Measurements from ENCODE around the gene USP47.

USP47 gene

DNA sequence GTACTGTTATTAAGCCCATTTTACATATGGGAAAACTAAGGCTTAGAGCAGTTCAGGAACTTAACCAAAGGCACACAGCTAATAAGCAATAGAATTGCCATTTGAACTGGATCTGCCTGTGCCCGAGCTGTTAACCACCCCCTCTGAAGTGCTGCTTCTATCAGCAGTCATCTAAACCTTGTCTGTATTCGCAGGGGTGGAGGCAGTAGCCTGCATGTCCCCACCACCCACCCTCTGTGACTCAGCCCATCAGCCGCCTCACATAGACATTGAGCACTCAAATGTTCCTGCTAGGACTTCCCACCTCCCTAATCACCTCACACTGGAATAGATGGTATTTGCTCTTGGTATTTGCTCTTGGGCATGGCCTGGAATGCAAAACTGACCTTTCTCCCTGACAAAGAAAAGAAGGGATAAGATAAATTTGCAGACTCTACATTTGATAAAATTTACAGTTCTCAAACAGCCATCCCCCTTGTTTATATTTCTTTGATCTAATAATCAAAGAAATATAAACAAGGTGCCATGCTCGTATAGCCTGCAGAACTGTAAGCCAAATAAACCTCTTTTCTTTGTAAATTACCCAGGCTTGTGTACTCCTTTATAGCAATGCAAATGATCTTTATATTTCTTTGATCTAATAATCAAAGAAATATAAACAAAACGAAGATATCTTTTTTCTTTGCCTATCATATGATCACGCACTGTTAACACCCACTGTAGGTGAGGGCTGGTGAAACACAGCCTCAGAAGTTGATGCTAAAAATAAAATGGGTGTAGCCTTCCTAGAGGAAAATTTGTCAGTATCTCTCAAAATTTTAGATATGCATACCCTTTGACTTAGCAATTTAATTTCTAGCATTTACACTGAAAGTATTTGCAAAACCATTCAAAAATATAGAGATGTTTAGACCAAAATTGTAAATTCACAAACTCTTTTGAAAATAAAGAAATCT is 150.8 kb downstream of the USP47 start:
- DNase-seq (ENCODE audit: insufficient read length, low spot score) (no peak), FAIRE-seq (no peak)
- TF ChIP-seq POU2F2 (IDR thresholded peaks at IDR 0.05; ENCODE audit: low read depth, low read length) = no peak
- TF ChIP-seq SPI1 (IDR thresholded peaks at IDR 0.05; ENCODE audit: low read depth, low read length) = no peak
- TF ChIP-seq PAX5 (IDR thresholded peaks at IDR 0.05; ENCODE audit: insufficient read depth, low read length, severe bottlenecking) = no peak
- TF ChIP-seq POLR2A (IDR thresholded peaks at IDR 0.05; ENCODE audit: low read depth, low read length) = no peak
- no peak for TF ChIP-seq TAF1 (IDR thresholded peaks at IDR 0.05; ENCODE audit: low read depth, low read length)
- TF ChIP-seq POLR2AphosphoS5 (IDR thresholded peaks at IDR 0.05; ENCODE audit: low read depth, low read length) = no peak

DNA sequence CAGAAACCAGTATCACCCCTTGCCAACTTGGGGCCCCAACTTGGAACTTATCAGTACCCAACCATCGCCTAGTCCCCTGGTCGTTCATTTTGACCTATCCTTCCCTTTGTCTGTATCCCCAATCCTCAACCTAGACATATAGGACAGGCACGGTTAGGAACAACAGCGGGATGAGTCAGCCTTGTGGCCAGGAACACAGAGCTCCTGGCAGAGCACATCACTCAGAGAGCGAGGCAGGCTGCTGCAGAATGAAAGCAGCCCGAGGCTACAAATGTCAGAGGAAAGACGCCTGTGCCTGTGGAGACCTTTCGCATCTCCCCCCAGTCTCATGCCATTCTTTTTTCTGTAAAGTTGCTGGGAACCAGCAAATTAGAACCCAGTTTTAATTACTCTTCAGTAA is 152.1 kb downstream of the USP47 start:
- TF ChIP-seq TAF1 (IDR thresholded peaks at IDR 0.05; ENCODE audit: low read depth, low read length) (no peak), PAX5 (IDR thresholded peaks at IDR 0.05; ENCODE audit: insufficient read depth, low read length, severe bottlenecking) (no peak), POU2F2 (IDR thresholded peaks at IDR 0.05; ENCODE audit: low read depth, low read length) (no peak), POLR2A (IDR thresholded peaks at IDR 0.05; ENCODE audit: low read depth, low read length) (no peak), POLR2AphosphoS5 (IDR thresholded peaks at IDR 0.05; ENCODE audit: low read depth, low read length) (no peak), SPI1 (IDR thresholded peaks at IDR 0.05; ENCODE audit: low read depth, low read length) (no peak)
- FAIRE-seq (no peak), DNase-seq (ENCODE audit: insufficient read length, low spot score) (no peak)

DNA sequence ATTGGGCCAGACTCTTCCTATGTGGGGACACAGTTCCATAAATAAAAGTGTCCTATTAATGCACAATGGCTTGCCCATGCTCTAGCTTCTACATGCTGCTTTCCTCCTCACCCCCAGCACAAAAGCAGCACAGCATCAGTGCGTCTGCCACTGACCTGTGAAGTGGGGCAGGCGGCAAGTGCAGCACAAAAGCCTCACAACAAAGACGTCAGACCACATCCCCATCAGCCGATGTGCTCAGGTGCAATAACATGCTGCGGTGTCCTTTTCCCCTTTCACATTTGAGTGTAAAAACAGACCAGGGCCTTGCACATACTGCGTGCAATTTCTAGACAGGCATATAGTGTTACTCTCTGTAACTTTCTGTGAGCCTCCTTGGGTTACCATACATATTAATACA is 153.8 kb downstream of the USP47 start:
- DNase-seq (ENCODE audit: insufficient read length, low spot score) (no peak), FAIRE-seq (no peak)
- TF ChIP-seq PAX5 (IDR thresholded peaks at IDR 0.05; ENCODE audit: insufficient read depth, low read length, severe bottlenecking) (no peak), POLR2AphosphoS5 (IDR thresholded peaks at IDR 0.05; ENCODE audit: low read depth, low read length) (no peak), POU2F2 (IDR thresholded peaks at IDR 0.05; ENCODE audit: low read depth, low read length) (no peak), SPI1 (IDR thresholded peaks at IDR 0.05; ENCODE audit: low read depth, low read length) (no peak), TAF1 (IDR thresholded peaks at IDR 0.05; ENCODE audit: low read depth, low read length) (no peak), POLR2A (IDR thresholded peaks at IDR 0.05; ENCODE audit: low read depth, low read length) (no peak)

DNA sequence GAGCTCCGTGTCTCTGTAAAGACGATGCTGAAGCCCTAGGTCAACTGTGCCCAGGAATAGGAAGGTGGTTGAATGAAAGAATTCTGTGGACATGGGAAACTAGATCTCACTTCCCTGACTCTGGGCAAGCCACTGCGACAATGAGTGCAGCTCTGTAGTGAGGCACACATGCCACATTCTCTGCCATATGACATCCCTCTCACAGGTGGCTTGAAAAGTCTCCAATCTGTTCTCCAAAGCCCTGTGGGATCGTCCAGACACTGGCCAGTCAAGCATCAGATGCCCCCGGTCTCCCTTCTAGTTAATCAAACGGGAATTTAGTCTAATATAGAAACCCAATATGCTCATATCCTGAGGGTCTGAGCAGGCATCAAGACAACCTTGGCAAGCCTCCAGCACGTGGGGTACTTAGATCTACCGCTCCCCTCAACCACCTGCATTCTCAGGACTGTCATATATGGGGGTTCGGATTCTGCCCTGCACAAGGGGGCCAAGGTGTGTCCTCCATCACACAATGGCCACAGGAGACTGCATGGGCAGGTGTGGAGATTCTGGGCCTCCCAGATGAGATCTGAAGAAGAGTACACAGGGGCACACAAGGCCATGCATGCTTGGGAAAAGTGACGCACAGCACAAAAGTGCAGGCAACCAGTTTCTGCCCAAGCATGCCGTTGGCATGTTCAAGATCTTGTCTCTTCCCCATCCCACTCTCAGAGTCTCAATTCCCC is 154.7 kb downstream of the USP47 start:
- no peak for DNase-seq (ENCODE audit: insufficient read length, low spot score)
- no peak for FAIRE-seq
- TF ChIP-seq POLR2AphosphoS5 (IDR thresholded peaks at IDR 0.05; ENCODE audit: low read depth, low read length) (no peak), SPI1 (IDR thresholded peaks at IDR 0.05; ENCODE audit: low read depth, low read length) (no peak), POLR2A (IDR thresholded peaks at IDR 0.05; ENCODE audit: low read depth, low read length) (no peak), TAF1 (IDR thresholded peaks at IDR 0.05; ENCODE audit: low read depth, low read length) (no peak), POU2F2 (IDR thresholded peaks at IDR 0.05; ENCODE audit: low read depth, low read length) (no peak), PAX5 (IDR thresholded peaks at IDR 0.05; ENCODE audit: insufficient read depth, low read length, severe bottlenecking) (no peak)

DNA sequence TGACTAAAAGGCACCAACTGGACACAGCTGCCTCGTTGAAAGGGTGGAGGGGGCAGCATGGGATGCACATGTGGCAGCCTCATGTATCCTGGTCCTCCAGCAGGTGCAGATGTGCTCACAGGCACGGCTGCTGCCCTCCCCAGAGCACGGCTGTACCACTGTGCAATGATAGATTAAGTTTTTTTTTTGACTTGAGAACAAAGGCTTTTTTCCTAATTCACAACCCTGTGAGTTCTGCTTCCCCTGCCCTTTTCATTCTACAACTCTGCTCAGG is 155.2 kb downstream of the USP47 start:
- no peak for TF ChIP-seq PAX5 (IDR thresholded peaks at IDR 0.05; ENCODE audit: insufficient read depth, low read length, severe bottlenecking)
- no peak for TF ChIP-seq TAF1 (IDR thresholded peaks at IDR 0.05; ENCODE audit: low read depth, low read length)
- TF ChIP-seq POLR2A (IDR thresholded peaks at IDR 0.05; ENCODE audit: low read depth, low read length) = no peak
- no peak for TF ChIP-seq SPI1 (IDR thresholded peaks at IDR 0.05; ENCODE audit: low read depth, low read length)
- no peak for TF ChIP-seq POU2F2 (IDR thresholded peaks at IDR 0.05; ENCODE audit: low read depth, low read length)
- TF ChIP-seq POLR2AphosphoS5 (IDR thresholded peaks at IDR 0.05; ENCODE audit: low read depth, low read length) = no peak
- no peak for FAIRE-seq
- no peak for DNase-seq (ENCODE audit: insufficient read length, low spot score)

DNA sequence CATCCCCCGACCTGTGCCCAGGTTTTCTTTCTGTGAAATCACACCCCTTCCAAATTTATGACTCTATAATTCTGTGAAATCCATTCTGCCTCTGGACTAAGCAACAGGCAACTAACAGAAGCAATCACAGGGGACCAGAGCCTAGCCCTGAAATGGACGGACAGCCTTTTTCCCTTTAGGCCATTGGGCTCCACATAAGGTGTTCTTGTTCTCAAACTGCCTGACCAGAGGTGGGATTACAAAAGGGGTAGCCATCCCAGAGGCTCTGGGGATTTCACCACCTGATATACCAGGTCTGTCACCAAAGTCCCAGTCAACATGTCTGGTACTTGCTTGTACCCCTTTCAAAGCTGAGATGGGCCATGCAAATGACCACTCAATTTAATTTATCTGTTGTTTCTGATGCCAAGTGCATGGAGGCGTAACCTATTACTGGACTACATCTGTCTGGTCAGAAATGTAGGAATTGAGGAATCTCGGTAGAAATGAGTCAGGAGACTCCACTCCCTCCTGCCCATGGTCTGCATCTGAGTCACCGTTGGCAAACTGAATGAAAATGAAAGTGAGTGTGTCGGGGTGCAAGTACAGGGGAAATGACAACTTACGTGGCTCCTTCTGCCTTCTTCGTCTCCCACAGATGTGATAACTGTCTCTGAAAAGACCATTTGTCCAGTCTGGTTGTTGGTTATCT is 156.5 kb downstream of the USP47 start:
- FAIRE-seq (no peak), DNase-seq (ENCODE audit: insufficient read length, low spot score) (no peak)
- TF ChIP-seq POU2F2 (IDR thresholded peaks at IDR 0.05; ENCODE audit: low read depth, low read length) = no peak
- TF ChIP-seq POLR2AphosphoS5 (IDR thresholded peaks at IDR 0.05; ENCODE audit: low read depth, low read length) = no peak
- no peak for TF ChIP-seq POLR2A (IDR thresholded peaks at IDR 0.05; ENCODE audit: low read depth, low read length)
- TF ChIP-seq TAF1 (IDR thresholded peaks at IDR 0.05; ENCODE audit: low read depth, low read length) = no peak
- no peak for TF ChIP-seq SPI1 (IDR thresholded peaks at IDR 0.05; ENCODE audit: low read depth, low read length)
- no peak for TF ChIP-seq PAX5 (IDR thresholded peaks at IDR 0.05; ENCODE audit: insufficient read depth, low read length, severe bottlenecking)

DNA sequence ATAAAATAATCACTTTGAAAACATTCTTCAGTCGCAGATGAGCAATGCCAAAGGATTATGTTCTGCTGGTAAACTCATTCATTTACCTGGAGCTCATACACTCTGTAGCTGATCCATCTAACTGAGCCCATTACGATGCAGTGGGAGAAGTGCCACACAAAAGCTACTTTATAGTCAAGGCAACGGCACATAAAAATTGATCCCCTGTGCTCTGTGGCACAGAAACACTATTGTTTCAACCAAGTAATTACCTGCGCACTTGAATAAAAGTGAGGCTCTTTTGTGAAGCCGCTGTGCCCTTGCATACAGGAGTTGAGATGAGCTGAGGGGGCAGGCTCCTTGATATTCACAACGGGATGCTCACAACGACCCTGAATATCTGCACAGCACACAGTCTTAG is 159.4 kb downstream of the USP47 start:
- FAIRE-seq (no peak), DNase-seq (ENCODE audit: insufficient read length, low spot score) (no peak)
- TF ChIP-seq POLR2AphosphoS5 (IDR thresholded peaks at IDR 0.05; ENCODE audit: low read depth, low read length) (no peak), POU2F2 (IDR thresholded peaks at IDR 0.05; ENCODE audit: low read depth, low read length) (no peak), PAX5 (IDR thresholded peaks at IDR 0.05; ENCODE audit: insufficient read depth, low read length, severe bottlenecking) (no peak), SPI1 (IDR thresholded peaks at IDR 0.05; ENCODE audit: low read depth, low read length) (no peak), POLR2A (IDR thresholded peaks at IDR 0.05; ENCODE audit: low read depth, low read length) (no peak), TAF1 (IDR thresholded peaks at IDR 0.05; ENCODE audit: low read depth, low read length) (no peak)

DNA sequence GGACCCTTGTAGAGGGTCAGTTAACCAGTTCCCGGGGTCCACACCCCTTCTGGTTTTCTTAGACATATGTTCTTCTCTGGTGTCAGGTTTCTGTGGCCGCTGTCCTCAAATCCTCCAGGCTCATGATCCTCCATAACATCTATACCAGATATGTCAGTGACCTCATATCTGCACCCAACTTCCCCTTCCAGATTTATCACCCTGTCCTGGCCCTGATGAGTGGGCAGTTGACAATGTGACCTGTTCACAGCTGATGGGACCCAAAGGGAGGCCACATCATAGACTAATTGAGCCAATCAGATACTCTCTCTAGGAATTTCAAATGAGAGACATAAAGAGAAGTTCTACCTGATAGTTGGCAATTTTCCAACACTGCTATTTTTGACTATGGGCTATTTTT is 161.6 kb downstream of the USP47 start:
- FAIRE-seq (no peak), DNase-seq (ENCODE audit: insufficient read length, low spot score) (no peak)
- TF ChIP-seq TAF1 (IDR thresholded peaks at IDR 0.05; ENCODE audit: low read depth, low read length) = no peak
- no peak for TF ChIP-seq POU2F2 (IDR thresholded peaks at IDR 0.05; ENCODE audit: low read depth, low read length)
- TF ChIP-seq POLR2A (IDR thresholded peaks at IDR 0.05; ENCODE audit: low read depth, low read length) = no peak
- TF ChIP-seq PAX5 (IDR thresholded peaks at IDR 0.05; ENCODE audit: insufficient read depth, low read length, severe bottlenecking) = no peak
- no peak for TF ChIP-seq SPI1 (IDR thresholded peaks at IDR 0.05; ENCODE audit: low read depth, low read length)
- TF ChIP-seq POLR2AphosphoS5 (IDR thresholded peaks at IDR 0.05; ENCODE audit: low read depth, low read length) = no peak

DNA sequence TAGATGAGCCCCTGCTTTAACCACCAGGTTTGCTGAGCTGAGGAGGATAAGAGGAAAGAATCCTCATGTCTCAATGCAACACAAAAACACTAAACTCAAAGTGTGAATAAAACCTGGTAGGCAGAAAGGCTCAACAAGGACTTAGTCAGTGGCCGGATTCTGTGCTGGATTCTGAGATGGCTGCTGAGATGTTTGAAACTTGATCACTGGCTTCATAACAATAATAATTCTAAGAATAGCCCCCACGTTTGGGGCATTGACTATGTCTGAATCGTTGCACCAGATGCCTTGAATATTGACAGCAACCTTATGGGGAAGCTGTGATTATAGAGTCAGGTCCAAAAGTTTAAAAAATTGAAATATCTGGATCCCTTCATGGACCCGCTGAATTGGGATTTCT is 162.0 kb downstream of the USP47 start:
- TF ChIP-seq PAX5 (IDR thresholded peaks at IDR 0.05; ENCODE audit: insufficient read depth, low read length, severe bottlenecking) (no peak), TAF1 (IDR thresholded peaks at IDR 0.05; ENCODE audit: low read depth, low read length) (no peak), POLR2AphosphoS5 (IDR thresholded peaks at IDR 0.05; ENCODE audit: low read depth, low read length) (no peak), POU2F2 (IDR thresholded peaks at IDR 0.05; ENCODE audit: low read depth, low read length) (no peak), POLR2A (IDR thresholded peaks at IDR 0.05; ENCODE audit: low read depth, low read length) (no peak), SPI1 (IDR thresholded peaks at IDR 0.05; ENCODE audit: low read depth, low read length) (no peak)
- FAIRE-seq = no peak
- DNase-seq (ENCODE audit: insufficient read length, low spot score) = no peak

Data from GM12891 (cell line).